ENCODE results near the gene FBN1.

GRCh38 chr15:48678851-48679250 lies 33.3 kb upstream of the FBN1 start:
- TF ChIP-seq CHD4 (IDR thresholded peaks at IDR 0.05) (no peak), RAD21 (IDR thresholded peaks at IDR 0.05; ENCODE audit: insufficient read depth, low read depth, low read length) (no peak), EZH2 (IDR thresholded peaks at IDR 0.05; ENCODE audit: borderline replicate concordance, control insufficient read depth, low read depth, low read length) (no peak), MAX (IDR thresholded peaks at IDR 0.05; ENCODE audit: low read depth, low read length) (no peak), KDM1A (IDR thresholded peaks at IDR 0.05; ENCODE audit: borderline replicate concordance) (no peak), STAT1 (conservative IDR thresholded peaks at IDR 0.05) (no peak)
